Right lobe of liver (tissue), 4 donors: Measurements from ENCODE around the gene PHKB.

ENCODE experiments used
- POLR2A ChIP-seq: fragments of 450-650 bp; IDR thresholded peaks from one replicate; pipeline ENCODE4 v1.6.1; 2017; ENCODE audit warnings: antibody characterized with exemption, mild to moderate bottlenecking
- TF ChIP-seq, protein P1 (sequence below), 4 donors: fragments of 200-600 bp in 3 of 4; fragments of 450-650 bp in 1 of 4; IDR thresholded peaks; one replicate each; pipeline versions ENCODE4 v1.5.1 to v1.8.0; 2016 to 2022; ENCODE audit warnings: antibody characterized with exemption in 4 of 4, mild to moderate bottlenecking in 2 of 4
- donor health status: DM: no; HTN: no; CAD: no.
- donor health status: DM: no; HTN: no; CAD: no.
- donor health status: DM: no; HTN: yes; CAD: no.

DNA sequence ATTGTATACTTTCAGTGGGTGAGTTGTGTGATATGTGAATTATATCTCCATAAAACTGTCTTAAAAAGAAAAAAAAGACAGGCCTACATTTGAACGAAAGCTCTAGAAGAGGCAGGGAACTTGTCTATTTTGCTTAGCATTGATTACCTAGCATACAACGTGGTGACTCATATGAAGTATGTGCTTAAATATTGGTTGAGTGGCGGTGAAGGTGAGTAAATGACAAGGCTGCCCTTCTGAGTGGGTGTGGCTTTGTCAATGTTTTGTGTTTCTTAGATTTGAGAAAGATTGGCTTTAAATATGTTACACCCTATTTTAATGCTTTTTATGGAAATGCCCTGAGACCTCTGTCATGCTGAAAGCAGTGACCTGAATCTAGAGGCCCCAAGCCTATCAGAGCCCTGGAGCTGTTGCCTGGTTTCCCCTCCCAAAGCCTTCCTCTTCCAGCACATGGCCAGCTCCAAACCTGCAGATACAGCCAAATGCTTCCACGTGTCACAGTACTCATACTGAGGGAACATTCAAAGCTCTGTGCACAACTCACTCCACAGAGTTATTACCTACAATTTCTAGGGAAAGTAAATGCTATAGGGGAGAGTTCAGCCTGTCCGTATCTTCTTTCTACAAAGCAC is 260.0 kb downstream of the PHKB start:
- TF ChIP-seq, protein P1, sequence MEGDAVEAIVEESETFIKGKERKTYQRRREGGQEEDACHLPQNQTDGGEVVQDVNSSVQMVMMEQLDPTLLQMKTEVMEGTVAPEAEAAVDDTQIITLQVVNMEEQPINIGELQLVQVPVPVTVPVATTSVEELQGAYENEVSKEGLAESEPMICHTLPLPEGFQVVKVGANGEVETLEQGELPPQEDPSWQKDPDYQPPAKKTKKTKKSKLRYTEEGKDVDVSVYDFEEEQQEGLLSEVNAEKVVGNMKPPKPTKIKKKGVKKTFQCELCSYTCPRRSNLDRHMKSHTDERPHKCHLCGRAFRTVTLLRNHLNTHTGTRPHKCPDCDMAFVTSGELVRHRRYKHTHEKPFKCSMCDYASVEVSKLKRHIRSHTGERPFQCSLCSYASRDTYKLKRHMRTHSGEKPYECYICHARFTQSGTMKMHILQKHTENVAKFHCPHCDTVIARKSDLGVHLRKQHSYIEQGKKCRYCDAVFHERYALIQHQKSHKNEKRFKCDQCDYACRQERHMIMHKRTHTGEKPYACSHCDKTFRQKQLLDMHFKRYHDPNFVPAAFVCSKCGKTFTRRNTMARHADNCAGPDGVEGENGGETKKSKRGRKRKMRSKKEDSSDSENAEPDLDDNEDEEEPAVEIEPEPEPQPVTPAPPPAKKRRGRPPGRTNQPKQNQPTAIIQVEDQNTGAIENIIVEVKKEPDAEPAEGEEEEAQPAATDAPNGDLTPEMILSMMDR (IDR thresholded peaks at IDR 0.05), result no peak
- TF ChIP-seq POLR2A, result no peak
